Measurements from ENCODE around the gene TMUB2.

TMUB2 gene

GRCh38 chr17:44197980-44198720, 11.4 kb downstream of the TMUB2 start:
- peak overlapping the region; percentile 97 for H3K9ac ChIP-seq (ENCODE audit: low read length)
- H3K9me3 ChIP-seq (ENCODE audit: insufficient read depth, low read length) = no peaks in the 10 kb centered on the region
- no peak overlapping the region for H2AFZ ChIP-seq (ENCODE audit: low read depth, low read length)
- H4K20me1 ChIP-seq (ENCODE audit: insufficient read depth, low read length) = no peaks in the 10 kb centered on the region
- H3K79me2 ChIP-seq (ENCODE audit: low read length) = peaks cover 28% of the 10 kb centered on the region
- TF ChIP-seq EZH2phosphoT487 (IDR thresholded peaks at IDR 0.05; ENCODE audit: low read depth) (no peak), CTCF (IDR thresholded peaks at IDR 0.05; ENCODE audit: low read depth, low read length) (peak; percentile 14; the same call in 1 of the 2 replicates)
- H3K27ac ChIP-seq (ENCODE audit: low read length) = peak overlapping the region; percentile 91
- peak overlapping the region; percentile 96 for H3K4me3 ChIP-seq (ENCODE audit: low read length)
- H3K4me1 ChIP-seq (ENCODE audit: low read length) = peaks cover 14% of the 10 kb centered on the region
- no peaks in the 10 kb centered on the region for H3K27me3 ChIP-seq (ENCODE audit: low read depth, low read length)
- peak overlapping the region; percentile 95 for H3K4me2 ChIP-seq (ENCODE audit: low read length)
- peaks cover 29% of the 10 kb centered on the region for H3K36me3 ChIP-seq (replicated peaks; ENCODE audit: low read depth, low read length)

- Histone ChIP-seq H3K4me2 (ENCODE audit: low read length) (peak overlapping the region; percentile 95), H3K79me2 (ENCODE audit: low read length) (peaks cover 28% of the 10 kb centered on the region), H4K20me1 (ENCODE audit: insufficient read depth, low read length) (no peaks in the 10 kb centered on the region), H3K27ac (ENCODE audit: low read length) (peak overlapping the region; percentile 91), H2AFZ (ENCODE audit: low read depth, low read length) (no peak overlapping the region), H3K36me3 (replicated peaks; ENCODE audit: low read depth, low read length) (peaks cover 26% of the 10 kb centered on the region), H3K4me1 (ENCODE audit: low read length) (peaks cover 19% of the 10 kb centered on the region), H3K9me3 (ENCODE audit: insufficient read depth, low read length) (no peaks in the 10 kb centered on the region), H3K27me3 (ENCODE audit: low read depth, low read length) (no peaks in the 10 kb centered on the region), H3K9ac (ENCODE audit: low read length) (peak overlapping the region; percentile 97), H3K4me3 (ENCODE audit: low read length) (peak overlapping the region; percentile 96)
- TF ChIP-seq EZH2phosphoT487 (IDR thresholded peaks at IDR 0.05; ENCODE audit: low read depth) (no peak), CTCF (IDR thresholded peaks at IDR 0.05; ENCODE audit: low read depth, low read length) (no peak)
Measured at GRCh38 chr17:44198721-44199552, 12.2 kb downstream of the TMUB2 start.

GRCh38 chr17:44199553-44200477, 13.0 kb downstream of the TMUB2 start, which contains the start of gene ATXN7L3:
ATXN7L3 (minus strand) TSS chr17:44199884; CDS start chr17:44198070, 1,814 bp downstream.
- Histone ChIP-seq H3K4me2 (ENCODE audit: low read length) (peak within 1 kb of the TSS; percentile 95), H3K9me3 (ENCODE audit: insufficient read depth, low read length) (no peaks in the 10 kb centered on the region), H3K79me2 (ENCODE audit: low read length) (peaks cover 28% of the 10 kb centered on the region), H4K20me1 (ENCODE audit: insufficient read depth, low read length) (no peaks in the 10 kb centered on the region), H3K4me1 (ENCODE audit: low read length) (peaks cover 22% of the 10 kb centered on the region), H3K27me3 (ENCODE audit: low read depth, low read length) (no peaks in the 10 kb centered on the region), H3K4me3 (ENCODE audit: low read length) (peak within 1 kb of the TSS; percentile 96), H2AFZ (ENCODE audit: low read depth, low read length) (no peak within 1 kb of the TSS), H3K9ac (ENCODE audit: low read length) (peak within 1 kb of the TSS; percentile 97), H3K27ac (ENCODE audit: low read length) (peak within 1 kb of the TSS; percentile 91), H3K36me3 (replicated peaks; ENCODE audit: low read depth, low read length) (peaks cover 18% of the 10 kb centered on the region)
- no peak for TF ChIP-seq CTCF (IDR thresholded peaks at IDR 0.05; ENCODE audit: low read depth, low read length)
- no peak for TF ChIP-seq EZH2phosphoT487 (IDR thresholded peaks at IDR 0.05; ENCODE audit: low read depth)
